H9 (cell line): ENCODE results near the gene NCOA6. TPM values are rescaled to one million over a fixed set of nuclear protein-coding genes. Genes with fewer than 3 reads are reported as not detected.

Experiments
- DNase-seq: peaks from one replicate; pipeline ENCODE4 v3.0.0-alpha.2; 2017
- H2AFZ ChIP-seq: one replicate; pipeline ENCODE4 v1.6.1; 2013; ENCODE audit warnings: mild to moderate bottlenecking, low read length, control low read depth, moderate library complexity
- H2AK5ac ChIP-seq: 2 replicates; pipeline ENCODE4 v1.6.1; 2013; ENCODE audit warnings: low read length, control low read depth, mixed read lengths; ENCODE audit not compliant: insufficient read length
- H2BK120ac ChIP-seq: one replicate; pipeline ENCODE4 v1.6.1; 2013; ENCODE audit warnings: low read depth, mild to moderate bottlenecking, low read length, control low read depth, inconsistent platforms; ENCODE audit not compliant: poor library complexity, severe bottlenecking
- H2BK12ac ChIP-seq: 2 replicates; pipeline ENCODE4 v1.6.1; 2013; ENCODE audit warnings: low read length, control low read depth, mixed read lengths, low read depth; ENCODE audit not compliant: insufficient read length
- H2BK15ac ChIP-seq: 2 replicates; pipeline ENCODE4 v1.6.1; 2013; ENCODE audit warnings: low read depth, low read length, control low read depth
- H2BK20ac ChIP-seq: one replicate; pipeline ENCODE4 v1.6.1; 2013; ENCODE audit warnings: low read depth, mild to moderate bottlenecking, low read length, control low read depth, inconsistent platforms; ENCODE audit not compliant: poor library complexity, severe bottlenecking
- H2BK5ac ChIP-seq: 2 replicates; pipeline ENCODE4 v1.6.1; 2013; ENCODE audit warnings: low read length, control low read depth, mixed read lengths; ENCODE audit not compliant: insufficient read length
- H3K14ac ChIP-seq: 2 replicates; pipeline ENCODE4 v1.6.1; 2013; ENCODE audit warnings: low read length, control low read depth; ENCODE audit not compliant: insufficient read depth
- H3K18ac ChIP-seq: 2 replicates; pipeline ENCODE4 v1.6.1; 2013; ENCODE audit warnings: low read depth, mild to moderate bottlenecking, mixed read lengths, low read length, control low read depth; ENCODE audit not compliant: insufficient read length
- H3K23ac ChIP-seq: 2 replicates; pipeline ENCODE4 v1.6.1; 2013; ENCODE audit warnings: low read length, control low read depth, mixed read lengths, low read depth; ENCODE audit not compliant: insufficient read length
- H3K23me2 ChIP-seq: 2 replicates; pipeline ENCODE4 v1.6.1; 2013; ENCODE audit warnings: low read depth, mild to moderate bottlenecking, mixed read lengths, low read length, control low read depth; ENCODE audit not compliant: insufficient read length, poor library complexity, severe bottlenecking
- H3K27ac ChIP-seq: 2 replicates; pipeline ENCODE4 v1.5.1; 2013; ENCODE audit warnings: low read length, control low read depth, mixed read lengths, low read depth; ENCODE audit not compliant: insufficient read length
- H3K27me3 ChIP-seq: 2 replicates; pipeline ENCODE4 v1.6.1; 2013; ENCODE audit warnings: low read length, control low read depth, inconsistent platforms; ENCODE audit not compliant: insufficient read depth
- H3K4ac ChIP-seq: 2 replicates; pipeline ENCODE4 v1.6.1; 2013; ENCODE audit warnings: low read depth, mild to moderate bottlenecking, control low read depth, inconsistent platforms, low read length, moderate library complexity
- H3K4me1 ChIP-seq: 2 replicates; pipeline ENCODE4 v1.6.1; 2013; ENCODE audit warnings: low read length, control low read depth, inconsistent platforms; ENCODE audit not compliant: insufficient read depth
- H3K4me2 ChIP-seq: 2 replicates; pipeline ENCODE4 v1.6.1; 2013; ENCODE audit warnings: low read length, control low read depth, mixed read lengths; ENCODE audit not compliant: insufficient read length, insufficient read depth
- H3K56ac ChIP-seq: 2 replicates; pipeline ENCODE4 v1.6.1; 2013; ENCODE audit warnings: low read depth, mild to moderate bottlenecking, mixed read lengths, low read length, control low read depth; ENCODE audit not compliant: insufficient read length
- H3K79me1 ChIP-seq: 2 replicates; pipeline ENCODE4 v1.6.1; 2013; ENCODE audit warnings: low read depth, mild to moderate bottlenecking, moderate library complexity, low read length, control low read depth, inconsistent platforms; ENCODE audit not compliant: insufficient read depth, poor library complexity, severe bottlenecking
- H3K79me2 ChIP-seq: 2 replicates; pipeline ENCODE4 v1.6.1; 2013; ENCODE audit warnings: low read length, control low read depth, inconsistent platforms; ENCODE audit not compliant: insufficient read depth
- H3K9ac ChIP-seq: 2 replicates; pipeline ENCODE4 v1.6.1; 2013; ENCODE audit warnings: low read length, control low read depth, mixed read lengths; ENCODE audit not compliant: insufficient read length; ENCODE audit errors: extremely low read depth
- H3K9me3 ChIP-seq: one replicate; pipeline ENCODE4 v1.6.1; 2013; ENCODE audit warnings: low read depth, low read length, inconsistent platforms; ENCODE audit not compliant: control insufficient read depth
- H3T11ph ChIP-seq: one replicate; pipeline ENCODE4 v1.6.1; 2013; ENCODE audit warnings: mild to moderate bottlenecking, low read length, control low read depth, inconsistent platforms
- H4K20me1 ChIP-seq: one replicate; pipeline ENCODE4 v1.6.1; 2013; ENCODE audit not compliant: control insufficient read depth, insufficient read length, insufficient read depth
- H4K5ac ChIP-seq: 2 replicates; pipeline ENCODE4 v1.6.1; 2013; ENCODE audit warnings: low read depth, mild to moderate bottlenecking, mixed read lengths, low read length, control low read depth; ENCODE audit not compliant: insufficient read length
- H4K8ac ChIP-seq: replicated peaks from 2 replicates; pipeline ENCODE4 v1.6.1; 2013; ENCODE audit warnings: low read length, control low read depth, mixed read lengths, low read depth; ENCODE audit not compliant: insufficient read length
- H4K91ac ChIP-seq: 2 replicates; pipeline ENCODE4 v1.6.1; 2013; ENCODE audit warnings: low read depth, mild to moderate bottlenecking, moderate library complexity, mixed read lengths, low read length, control low read depth; ENCODE audit not compliant: insufficient read length
- H3K27ac Mint-ChIP-seq, 3 experiments: 2 replicates in 2 of 3; 3 replicates in 1 of 3; pipeline ENCODE4 v1.8.0; 2020 to 2021; ENCODE audit warnings: mixed read lengths in 3 of 3, mild to moderate bottlenecking in 1 of 3, moderate library complexity in 1 of 3
- H3K27me3 Mint-ChIP-seq: 2 replicates; pipeline ENCODE4 v1.8.0; 2021; ENCODE audit warnings: low read depth, mild to moderate bottlenecking, moderate library complexity, mixed read lengths
- H3K36me3 Mint-ChIP-seq, 3 experiments: 2 replicates in 2 of 3; 3 replicates in 1 of 3; pipeline ENCODE4 v1.8.0; 2020 to 2021; ENCODE audit warnings: low read depth in 3 of 3, mixed read lengths in 3 of 3; ENCODE audit not compliant: insufficient read depth in 1 of 3
- H3K4me1 Mint-ChIP-seq, 2 experiments: 2 replicates each; pipeline ENCODE4 v1.8.0; 2020; ENCODE audit warnings: mixed read lengths in 2 of 2
- H3K4me3 Mint-ChIP-seq, 2 experiments: 2 replicates in 1 of 2; 3 replicates in 1 of 2; pipeline ENCODE4 v1.8.0; 2020 to 2021; ENCODE audit warnings: mild to moderate bottlenecking in 2 of 2, mixed read lengths in 2 of 2, moderate library complexity in 1 of 2
- H3K9me3 Mint-ChIP-seq, 2 experiments: 2 replicates in 1 of 2; 3 replicates in 1 of 2; pipeline ENCODE4 v1.8.0; 2020; ENCODE audit warnings: mild to moderate bottlenecking in 2 of 2, mixed read lengths in 2 of 2, moderate library complexity in 1 of 2
- CTCF ChIP-seq: fragments of 200-600 bp; sonication (generic); conservative IDR thresholded peaks from 3 replicates; pipeline ENCODE4 v1.8.0; 2021; ENCODE audit warnings: antibody characterized with exemption, mild to moderate bottlenecking
- WGBS: extraction: QIAGEN DNeasy Blood & Tissue Kit; methylation state at CpG from one replicate; pipeline ENCODE4 v1.1.7; 2013; ENCODE audit warnings: missing lambda C conversion rate, low lambda C conversion rate, mixed read lengths; ENCODE audit not compliant: insufficient read length; ENCODE audit errors: extremely low coverage; 5-methylcytosine and 5-hydroxymethylcytosine counted together
- total RNA-seq: library from RNA; stranded (reverse); gene quantifications from 2 replicates; pipeline ENCODE4 v1.2.1, GENCODE V29; 2021

NCOA6 gene
- total RNA-seq, 1 experiment from 2014 or later, result 23.9 TPM

GRCh38 chr20:34748709-34749108 lies 76.7 kb downstream of the NCOA6 start:
- no peaks in the 10 kb centered on the region for H3K27me3 ChIP-seq
- H3K23ac ChIP-seq, result no peak overlapping the region
- H4K8ac ChIP-seq, result no peak overlapping the region
- H3K9me3 ChIP-seq, result no peaks in the 10 kb centered on the region
- no CpG with 5 or more reads among the region's 2 CpGs for whole genome bisulfite sequencing
- Mint-ChIP-seq H3K4me3 (no peak overlapping the region), H3K9me3 (no peaks in the 10 kb centered on the region), H3K36me3 (peaks cover 0 to 45% (median 19%) of the 10 kb centered on the region in 3 experiments; a peak in 4 of 7 replicates), H3K4me1 (no peaks in the 10 kb centered on the region), H3K27me3 (no peaks in the 10 kb centered on the region), H3K27ac (no peak overlapping the region)
- no peak overlapping the region for H4K5ac ChIP-seq
- H4K20me1 ChIP-seq, result no peaks in the 10 kb centered on the region
- no peak overlapping the region for H2BK120ac ChIP-seq
- no peak overlapping the region for H2AK5ac ChIP-seq
- no peak overlapping the region for H2BK5ac ChIP-seq
- no peak overlapping the region for H3K9ac ChIP-seq
- DNase-seq, result no peak
- H2BK12ac ChIP-seq, result no peak overlapping the region
- no peaks in the 10 kb centered on the region for H3K23me2 ChIP-seq
- H4K91ac ChIP-seq, result no peak overlapping the region
- H2AFZ ChIP-seq, result no peak overlapping the region
- H3K27ac ChIP-seq, result no peak overlapping the region
- no peak overlapping the region for H3K56ac ChIP-seq
- H3T11ph ChIP-seq, result no peak overlapping the region
- H2BK15ac ChIP-seq, result no peak overlapping the region
- no peak overlapping the region for H3K4ac ChIP-seq
- H3K4me1 ChIP-seq, result no peaks in the 10 kb centered on the region
- H3K79me2 ChIP-seq, result no peaks in the 10 kb centered on the region
- H2BK20ac ChIP-seq, result no peak overlapping the region
- H3K4me2 ChIP-seq, result no peak overlapping the region
- TF ChIP-seq CTCF, result no peak
- no peaks in the 10 kb centered on the region for H3K79me1 ChIP-seq
- no peak overlapping the region for H3K18ac ChIP-seq
- no peak overlapping the region for H3K14ac ChIP-seq
